Tibial artery (tissue), 4 donors: ENCODE measurements around the gene HIRIP3.

Experiments used
- DNase-seq, 2 donors: peaks; one replicate each; pipeline ENCODE4 v3.0.0-alpha.2; 2019
- H3K27ac ChIP-seq, 2 donors: fragments of 200-600 bp; sonication (generic) in 1 of 2; 1 replicate in 1 of 2; 2 replicates in 1 of 2; pipeline ENCODE4 v1.5.1; 2018 to 2019; ENCODE audit warnings: mild to moderate bottlenecking in 1 of 2
- H3K27me3 ChIP-seq, 2 donors: fragments of 200-600 bp; sonication (generic) in 1 of 2; one replicate each; pipeline versions ENCODE4 v1.5.1 to v1.6.0; 2016 to 2019
- H3K36me3 ChIP-seq, 3 donors: fragments of 200-600 bp; sonication (generic) in 2 of 3; one replicate each; pipeline ENCODE4 v1.5.1; 2016 to 2019; ENCODE audit warnings: mild to moderate bottlenecking in 2 of 3
- H3K4me1 ChIP-seq, 4 donors: fragments of 200-600 bp; sonication (generic) in 2 of 4; 1 replicate in 3 of 4; 2 replicates in 1 of 4; pipeline ENCODE4 v1.5.1; 2016 to 2019
- H3K4me3 ChIP-seq, 2 donors: fragments of 200-600 bp; sonication (generic) in 1 of 2; 1 replicate in 1 of 2; 2 replicates in 1 of 2; pipeline ENCODE4 v1.5.1; 2018 to 2019; ENCODE audit warnings: mild to moderate bottlenecking in 2 of 2
- H3K9me3 ChIP-seq, 3 donors: fragments of 200-600 bp; sonication (generic) in 1 of 3; one replicate each; pipeline ENCODE4 v1.5.1; 2016 to 2019
- CTCF ChIP-seq, 2 experiments: fragments of 200-600 bp in 1 of 2; fragments of 450-650 bp in 1 of 2; IDR thresholded peaks; one replicate each; pipeline ENCODE4 v1.5.1; 2017 to 2019; ENCODE audit warnings: antibody characterized with exemption in 2 of 2, mild to moderate bottlenecking in 1 of 2, moderate library complexity in 1 of 2
- intact Hi-C: fragments of 100-400 bp; cut with DNase I; formaldehyde crosslinking; loops from one replicate; pipeline ENCODE4 v1.15.0; 2023; ENCODE audit warnings: low total_unique reads

Gene HIRIP3

DNA sequence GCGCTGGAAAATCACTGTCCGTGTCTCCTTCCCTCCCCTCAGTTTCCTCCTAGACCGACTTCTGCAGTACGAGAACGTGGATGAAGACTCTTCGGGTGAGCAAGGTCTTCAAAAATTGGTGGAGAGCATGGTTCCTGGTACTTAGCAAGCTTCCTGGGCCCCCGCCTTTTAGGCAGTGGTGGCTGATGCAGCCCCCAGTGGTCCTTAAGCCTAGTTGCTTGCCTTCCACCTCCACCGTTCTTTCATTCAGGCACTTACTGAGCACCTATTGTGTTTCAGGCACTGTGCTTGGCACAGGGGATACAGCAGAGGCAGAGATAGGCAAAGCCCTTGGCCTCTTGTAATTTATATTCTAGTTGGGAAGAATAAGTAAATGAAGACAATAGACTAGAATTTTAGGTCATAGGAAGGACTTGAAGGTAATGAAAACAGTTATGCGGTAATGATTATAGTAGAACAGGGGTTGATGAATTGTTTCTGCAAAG is 1.4 kb upstream of the HIRIP3 start:
- Histone ChIP-seq H3K27me3 (no peaks in the 10 kb centered on the region), H3K9me3 (no peaks in the 10 kb centered on the region), H3K27ac (peak overlapping the region; percentile 87 to 95), H3K36me3 (peaks cover 10 to 53% (median 44%) of the 10 kb centered on the region in 3 donors), H3K4me3 (peak overlapping the region; percentile 66 to 75), H3K4me1 (peaks cover 0 to 23% (median 18%) of the 10 kb centered on the region in 4 donors)
- TF ChIP-seq CTCF (IDR thresholded peaks at IDR 0.05) = no peak
- no peak for DNase-seq
- intact Hi-C loops = loop anchor here (10.0 kb wide), 1 partner anchor 182 kb away; the partner anchor contains the start of genes PAGR1 and PRRT2

DNA sequence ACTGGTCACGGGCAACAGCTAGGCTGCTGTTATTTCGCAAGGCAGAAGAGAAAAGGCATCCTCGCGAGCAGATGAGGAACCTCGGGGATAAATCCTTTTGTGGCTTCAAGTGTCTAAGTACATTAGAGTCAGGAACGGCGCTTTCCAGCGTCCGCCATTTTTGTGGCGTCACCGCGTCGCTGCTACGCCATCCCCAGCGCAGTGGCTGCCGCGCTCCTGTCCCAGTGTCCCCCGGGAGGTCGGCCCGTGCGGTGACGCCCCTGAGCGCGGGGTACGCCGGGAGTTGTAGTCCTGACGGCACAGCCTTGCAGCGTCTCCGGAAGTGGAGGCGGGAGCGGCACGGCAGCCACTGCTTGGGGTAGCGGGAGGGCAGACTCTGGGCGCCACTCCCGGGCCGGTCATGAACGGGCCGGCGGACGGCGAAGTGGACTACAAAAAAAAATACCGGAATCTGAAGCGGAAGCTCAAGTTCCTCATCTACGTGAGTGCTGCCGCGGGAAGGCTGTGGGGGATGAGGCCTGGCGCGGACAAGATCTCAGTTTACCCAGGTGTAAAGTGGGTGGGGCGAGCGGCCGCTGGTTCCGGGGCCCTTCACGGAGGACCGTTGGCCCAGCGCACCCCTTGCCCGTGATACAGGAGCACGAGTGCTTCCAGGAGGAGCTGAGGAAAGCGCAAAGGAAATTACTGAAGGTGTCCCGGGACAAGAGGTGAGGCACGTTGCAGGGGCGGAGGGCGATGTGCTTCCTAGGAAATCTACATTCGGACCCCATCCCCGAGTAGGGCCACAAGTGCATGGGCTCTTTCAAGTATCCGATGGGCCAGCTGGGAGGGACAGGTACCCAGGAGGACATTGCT is 721 bp upstream of the HIRIP3 start, which contains the start of gene INO80E:
Gene INO80E, plus strand, starts transcription at position 331 of the 855 bp plus-strand sequence. Its CDS starts 70 bp downstream, at position 401.
- Histone ChIP-seq H3K36me3 (peaks cover 12 to 53% (median 41%) of the 10 kb centered on the region in 3 donors), H3K27ac (peak within 1 kb of the TSS; percentile 87 to 95), H3K4me1 (peaks cover 0 to 23% (median 18%) of the 10 kb centered on the region in 4 donors), H3K4me3 (peak within 1 kb of the TSS; percentile 66 to 75), H3K27me3 (no peaks in the 10 kb centered on the region), H3K9me3 (no peaks in the 10 kb centered on the region)
- intact Hi-C loops = loop anchor here (10.0 kb wide), 1 partner anchor 181 kb away; the partner anchor contains the start of genes PAGR1 and PRRT2
- TF ChIP-seq CTCF (IDR thresholded peaks at IDR 0.05) = no peak
- DNase-seq = peak; percentile 98 to 99

DNA sequence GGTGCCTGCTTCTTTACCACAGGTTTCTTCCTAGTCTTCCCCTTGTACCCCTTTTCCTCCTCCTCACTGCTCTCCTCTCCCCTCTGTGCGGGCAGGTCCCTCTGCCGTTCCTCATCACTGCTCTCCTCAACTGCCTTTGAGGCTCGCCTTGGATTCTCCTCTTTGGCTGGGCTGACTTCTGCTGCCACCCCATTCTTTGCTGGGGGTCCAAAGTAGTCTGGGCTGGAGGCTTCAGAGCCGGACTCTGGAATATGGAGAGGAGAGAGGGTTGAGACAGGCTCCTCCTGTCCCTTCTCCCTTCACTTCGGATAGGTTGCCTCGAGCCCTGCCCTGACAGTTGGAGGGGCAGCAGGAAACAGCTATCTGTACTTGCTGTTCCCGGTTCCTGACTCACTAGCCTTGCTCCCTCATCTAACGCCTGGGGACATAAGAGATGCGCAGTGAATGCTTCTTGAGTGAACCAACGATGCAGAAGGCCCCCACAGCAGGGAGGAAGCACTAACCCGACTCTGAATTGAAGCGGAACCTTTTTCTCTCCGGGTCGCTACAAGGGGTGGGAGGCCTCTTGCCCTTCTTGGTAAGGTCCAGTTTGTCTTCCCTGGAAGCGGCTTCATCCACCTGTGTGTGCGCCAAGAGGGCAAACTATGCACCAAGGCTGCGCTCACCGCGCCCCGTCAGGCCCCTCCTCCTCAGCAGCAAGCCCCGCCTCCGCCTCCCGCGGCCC is 655 bp downstream of the HIRIP3 start:
- no peak for DNase-seq
- peaks cover 0 to 23% (median 18%) of the 10 kb centered on the region in 4 donors for H3K4me1 ChIP-seq
- peak overlapping the region; percentile 87 to 95 for H3K27ac ChIP-seq
- no peak for TF ChIP-seq CTCF (IDR thresholded peaks at IDR 0.05)
- H3K9me3 ChIP-seq = no peaks in the 10 kb centered on the region
- H3K27me3 ChIP-seq = no peaks in the 10 kb centered on the region
- H3K36me3 ChIP-seq = peaks cover 19 to 53% (median 36%) of the 10 kb centered on the region in 3 donors
- peak overlapping the region; percentile 66 to 75 for H3K4me3 ChIP-seq
- intact Hi-C loops = loop anchor here (10.0 kb wide), 1 partner anchor 180 kb away; the partner anchor contains the start of genes PAGR1 and PRRT2

DNA sequence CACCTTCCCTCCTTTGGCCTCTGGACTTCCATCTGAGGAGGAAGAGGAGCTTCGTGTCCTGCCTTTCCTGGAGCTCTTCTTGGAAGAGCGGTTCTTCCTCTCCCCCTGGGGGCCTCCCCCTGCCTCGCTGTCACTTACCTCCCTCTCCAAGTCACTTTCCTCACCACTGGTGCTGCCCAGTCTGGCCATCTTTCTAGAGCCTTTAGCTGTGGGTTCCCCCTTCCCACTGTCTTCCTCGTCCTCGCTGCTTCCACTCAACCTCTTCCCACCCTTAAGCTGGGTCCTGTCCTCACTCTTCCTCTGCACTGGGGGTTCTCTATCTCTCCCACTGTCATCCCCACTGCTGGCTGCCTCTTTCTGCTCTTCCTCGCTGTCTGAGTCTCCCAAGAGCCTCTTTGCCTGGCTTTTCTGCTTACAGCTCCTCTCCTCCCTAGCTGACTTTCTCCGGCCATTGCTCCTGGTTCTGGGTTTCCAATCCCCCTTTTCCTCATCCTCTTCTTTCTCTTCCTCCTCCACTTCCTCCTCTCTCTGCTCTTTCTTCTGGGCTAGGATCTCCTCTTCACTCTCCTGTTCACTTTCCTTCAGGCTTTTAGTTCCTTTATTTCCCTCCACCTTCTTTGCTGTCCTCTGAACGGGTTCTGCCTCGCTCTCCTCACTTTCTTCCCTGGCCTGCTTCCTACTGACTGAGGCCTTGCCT is 1.4 kb downstream of the HIRIP3 start:
- peaks cover 0 to 23% (median 18%) of the 10 kb centered on the region in 4 donors for H3K4me1 ChIP-seq
- intact Hi-C loops = loop anchor here (10.0 kb wide), 1 partner anchor 179 kb away; the partner anchor contains the start of genes PAGR1 and PRRT2
- peaks cover 19 to 55% (median 37%) of the 10 kb centered on the region in 3 donors for H3K36me3 ChIP-seq
- H3K9me3 ChIP-seq = no peaks in the 10 kb centered on the region
- H3K27ac ChIP-seq = peak overlapping the region in 1 of 2 donors; percentile 87
- H3K4me3 ChIP-seq = peak overlapping the region; percentile 66 to 75
- no peak for DNase-seq
- TF ChIP-seq CTCF (IDR thresholded peaks at IDR 0.05) = no peak
- no peaks in the 10 kb centered on the region for H3K27me3 ChIP-seq
